Kidney (tissue), 14 donors: ENCODE results near the gene FAM20B. TPM values are rescaled to one million over a fixed set of nuclear protein-coding genes. Genes with fewer than 3 reads are reported as not detected.
"Not testable (repeated sequence)": the region's sequence is repeated elsewhere in the genome, so short reads cannot be mapped to it uniquely, and the experiment has no call there.

Experiments used
- DNase-seq, 5 donors: peaks; one replicate each; pipeline ENCODE4 v3.0.0-alpha.2; 2013 to 2020
- FAIRE-seq: peaks from 2 replicates; lab custom pipeline; 2012; peaks lifted over from hg19 to GRCh38; lab: Jason Lieb, UNC
- H3K27ac ChIP-seq, 2 donors: one replicate each; pipeline ENCODE4 v1.7.0; 2013; ENCODE audit warnings: low read depth in 2 of 2, low read length in 2 of 2, inconsistent platforms in 1 of 2
- H3K27me3 ChIP-seq: one replicate; pipeline ENCODE4 v1.7.1; 2013; ENCODE audit warnings: low read length, inconsistent platforms; ENCODE audit not compliant: control insufficient read depth, insufficient read depth
- H3K36me3 ChIP-seq, 3 donors: one replicate each; pipeline versions ENCODE4 v1.7.0 to v1.7.1; 2013; ENCODE audit warnings: low read length in 3 of 3, control low read depth in 1 of 3, inconsistent platforms in 1 of 3; ENCODE audit not compliant: insufficient read depth in 3 of 3, control insufficient read depth in 2 of 3
- H3K4me1 ChIP-seq, 3 donors: one replicate each; pipeline versions ENCODE4 v1.7.0 to v1.7.1; 2013; ENCODE audit warnings: low read length in 3 of 3, inconsistent platforms in 1 of 3, low read depth in 1 of 3; ENCODE audit not compliant: control insufficient read depth in 2 of 3, insufficient read depth in 2 of 3
- H3K4me3 ChIP-seq, 3 donors: one replicate each; pipeline versions ENCODE4 v1.7.0 to v1.8.1; 2013; ENCODE audit warnings: low read length in 3 of 3, control low read depth in 1 of 3, inconsistent platforms in 1 of 3
- H3K9ac ChIP-seq, 3 donors: one replicate each; pipeline versions ENCODE4 v1.7.0 to v1.7.1; 2013; ENCODE audit warnings: low read length in 3 of 3, control low read depth in 1 of 3, inconsistent platforms in 1 of 3
- H3K9me3 ChIP-seq, 3 donors: one replicate each; pipeline versions ENCODE4 v1.7.0 to v1.7.1; 2013; ENCODE audit warnings: low read length in 3 of 3, control low read depth in 1 of 3, inconsistent platforms in 1 of 3; ENCODE audit not compliant: control insufficient read depth in 2 of 3, insufficient read depth in 1 of 3
- CTCF ChIP-seq: IDR thresholded peaks from 3 replicates; pipeline ENCODE4 v1.5.1; 2012; ENCODE audit warnings: mild to moderate bottlenecking, moderate library complexity, borderline replicate concordance; ENCODE audit not compliant: insufficient read depth; ENCODE audit errors: extremely low read depth
- intact Hi-C: fragments of 100-400 bp; cut with DNase I; formaldehyde crosslinking; loops from one replicate; pipeline ENCODE4 v1.11.1; 2022
- polyA plus RNA-seq: library from polyadenylated mRNA; stranded (reverse); fragments of 350-450 nt; fragmentation: Illumina TruSeq; extraction: RNeasy Lipid Tissue Mini Kit (QIAGEN cat#74804); gene quantifications from one replicate; pipeline ENCODE4 v1.2.3, GENCODE V29; 2014; ENCODE audit warnings: low read depth, low replicate concordance; ENCODE audit not compliant: insufficient read depth
- total RNA-seq: library from RNA; stranded (reverse); fragmentation: NEBNext Ultra II Directional; extraction: Animal tissue kit (Norgen Biotek cat#: 25700); gene quantifications from one replicate; pipeline ENCODE4 v1.2.1, GENCODE V29; 2021
- donor health status: control.
- donor health status: control.
- donor health status: control.
- donor health status: control.
- donor health status: control.
- donor health status: DM: yes; HTN: yes; CAD: no.
- donor health status: Normal renal cell carcinoma (clear cell type).

The FAM20B gene
- total and polyA plus RNA-seq, 2 donors from 2014 or later, result 17.0 to 50.2 TPM

GRCh38 chr1:179001451-179001850, 24.2 kb upstream of the FAM20B start:
- intact Hi-C loops, result loop anchor here (5.0 kb wide), 1 partner anchor 464 kb away; no protein-coding TSS in a partner anchor

GRCh38 chr1:179002064-179002463, 23.6 kb upstream of the FAM20B start:
- H3K36me3 ChIP-seq, H3K27me3 ChIP-seq, DNase-seq, H3K9me3 ChIP-seq, H3K4me1 ChIP-seq, FAIRE-seq, H3K27ac ChIP-seq, H3K9ac ChIP-seq: not testable (repeated sequence)
- intact Hi-C loops, result loop anchor here (5.0 kb wide), 1 partner anchor 465 kb away; no protein-coding TSS in a partner anchor
- H3K4me3 ChIP-seq, result peak overlapping the region in 1 of 3 donors; percentile 21

More at GRCh38 chr1:179001451-179001850, 24.2 kb upstream of the FAM20B start:
- H3K4me1 ChIP-seq, result peaks cover 0 to 6% (median 5%) of the 10 kb centered on the region in 3 donors
- no peaks in the 10 kb centered on the region for H3K9me3 ChIP-seq
- DNase-seq (no peak), FAIRE-seq (no peak)
- H3K27me3 ChIP-seq, result no peaks in the 10 kb centered on the region
- H3K27ac ChIP-seq, result no peak overlapping the region
- no peak overlapping the region for H3K9ac ChIP-seq
- H3K36me3 ChIP-seq, result no peaks in the 10 kb centered on the region
- TF ChIP-seq CTCF, result no peak
- H3K4me3 ChIP-seq, result no peak overlapping the region

- Histone ChIP-seq H3K36me3 (no peaks in the 10 kb centered on the region), H3K9ac (no peak overlapping the region)
- FAIRE-seq, result no peak
These were observed 22.9 kb upstream of the FAM20B start for GRCh38 chr1:179002552-179003345.

More at GRCh38 chr1:179002552-179003345, 22.9 kb upstream of the FAM20B start:
- peaks cover 0 to 6% (median 5%) of the 10 kb centered on the region in 3 donors for H3K4me1 ChIP-seq
- no peaks in the 10 kb centered on the region for H3K27me3 ChIP-seq
- DNase-seq, result peak; percentile 86 to 93 (median 90)
- H3K27ac ChIP-seq, result no peak overlapping the region
- intact Hi-C loops, result loop anchor here (5.0 kb wide), 1 partner anchor 465 kb away; no protein-coding TSS in a partner anchor
- H3K9me3 ChIP-seq, result no peaks in the 10 kb centered on the region
- peak overlapping the region in 1 of 3 donors; percentile 21 for H3K4me3 ChIP-seq
- peak; percentile 91 for TF ChIP-seq CTCF
